ENCODE results near the gene TIMM22. TPM values are rescaled to one million over a fixed set of nuclear protein-coding genes. Genes with fewer than 3 reads are reported as not detected.
A peak's percentile ranks its signal among the peaks of the same experiment; 100 is the strongest.
"Not testable (repeated sequence)": the region's sequence is repeated elsewhere in the genome, so short reads cannot be mapped to it uniquely, and the experiment has no call there.

Gene TIMM22
- total RNA-seq (2014; rRNA removed), result 24.6 and 29.2 TPM in 2 replicates
- polyA plus RNA-seq (2012), result 18.3 TPM

- peak; percentile 98 for DNase-seq (ENCODE audit: low read depth)
Measured at GRCh38 chr17:996554-997344, at the start of gene TIMM22. TSS of gene TIMM22 (plus strand) at chr17:997129. CDS start at chr17:997143, 14 bp downstream.

GRCh38 chr17:948284-948852, 48.6 kb upstream of the TIMM22 start:
- DNase-seq (ENCODE audit: low read depth), result no peak

GRCh38 chr17:949623-950303, 47.2 kb upstream of the TIMM22 start:
- no peak for DNase-seq (ENCODE audit: low read depth)

GRCh38 chr17:951325-952132, 45.4 kb upstream of the TIMM22 start:
- peak; percentile 71 for DNase-seq (ENCODE audit: low read depth)

GRCh38 chr17:952592-952991, 44.3 kb upstream of the TIMM22 start:
- not testable (repeated sequence) for DNase-seq (ENCODE audit: low read depth)

GRCh38 chr17:953767-954166, 43.2 kb upstream of the TIMM22 start:
- no peak for DNase-seq (ENCODE audit: low read depth)

GRCh38 chr17:954431-955164, 42.3 kb upstream of the TIMM22 start:
- no peak for DNase-seq (ENCODE audit: low read depth)

GRCh38 chr17:956905-957304, 40.0 kb upstream of the TIMM22 start:
- no peak for DNase-seq (ENCODE audit: low read depth)

- no peak for DNase-seq (ENCODE audit: low read depth)
Measured at GRCh38 chr17:957856-958421, 39.0 kb upstream of the TIMM22 start.

- DNase-seq (ENCODE audit: low read depth), result no peak
Measured at GRCh38 chr17:958712-959451, 38.0 kb upstream of the TIMM22 start.

GRCh38 chr17:962166-962565, 34.8 kb upstream of the TIMM22 start:
- no peak for DNase-seq (ENCODE audit: low read depth)

GRCh38 chr17:962670-963069, 34.3 kb upstream of the TIMM22 start:
- DNase-seq (ENCODE audit: low read depth), result no peak

GRCh38 chr17:964876-965275, 32.1 kb upstream of the TIMM22 start:
- DNase-seq (ENCODE audit: low read depth), result no peak

GRCh38 chr17:965311-965989, 31.5 kb upstream of the TIMM22 start:
- DNase-seq (ENCODE audit: low read depth), result no peak

- DNase-seq (ENCODE audit: low read depth), result no peak
Measured at GRCh38 chr17:967122-967521, 29.8 kb upstream of the TIMM22 start.

GRCh38 chr17:968812-969730, 27.9 kb upstream of the TIMM22 start:
- peak; percentile 59 for DNase-seq (ENCODE audit: low read depth)

GRCh38 chr17:969811-970355, 27.0 kb upstream of the TIMM22 start:
- DNase-seq (ENCODE audit: low read depth), result no peak

GRCh38 chr17:970364-970763, 26.6 kb upstream of the TIMM22 start:
- DNase-seq (ENCODE audit: low read depth), result no peak
